ENCODE results near the gene CTNNBL1.

Gene CTNNBL1

DNA sequence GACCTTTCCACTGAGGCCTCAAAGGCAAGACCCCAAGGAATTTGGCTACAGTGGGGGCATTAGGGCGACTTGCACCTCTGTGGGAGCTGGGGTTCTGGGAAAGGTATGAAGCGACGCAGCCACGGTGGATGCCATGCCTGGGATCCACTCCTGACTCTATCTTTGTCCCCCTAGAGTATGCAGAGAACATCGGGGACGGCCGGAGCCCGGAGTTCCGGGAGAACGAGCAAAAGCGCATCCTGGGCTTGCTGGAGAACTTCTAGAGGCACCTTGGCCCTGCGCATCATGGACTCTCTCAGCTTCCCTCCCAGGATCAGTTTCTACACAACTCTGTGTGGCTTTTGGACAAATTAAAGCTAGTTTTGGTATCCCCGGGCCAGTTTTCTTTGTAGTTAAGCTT lies 177.9 kb downstream of the CTNNBL1 start:
- DNase-seq (ENCODE audit: low read depth in 1 of 2, low spot score in 1 of 2): no peak
- TF ChIP-seq POLR2AphosphoS5 (IDR thresholded peaks at IDR 0.05; ENCODE audit: low read depth) (no peak), GABPA (IDR thresholded peaks at IDR 0.05; ENCODE audit: low read depth) (no peak), SPI1 (IDR thresholded peaks at IDR 0.05; ENCODE audit: borderline replicate concordance, low read depth) (no peak)
- TF ChIP-seq, protein P1, sequence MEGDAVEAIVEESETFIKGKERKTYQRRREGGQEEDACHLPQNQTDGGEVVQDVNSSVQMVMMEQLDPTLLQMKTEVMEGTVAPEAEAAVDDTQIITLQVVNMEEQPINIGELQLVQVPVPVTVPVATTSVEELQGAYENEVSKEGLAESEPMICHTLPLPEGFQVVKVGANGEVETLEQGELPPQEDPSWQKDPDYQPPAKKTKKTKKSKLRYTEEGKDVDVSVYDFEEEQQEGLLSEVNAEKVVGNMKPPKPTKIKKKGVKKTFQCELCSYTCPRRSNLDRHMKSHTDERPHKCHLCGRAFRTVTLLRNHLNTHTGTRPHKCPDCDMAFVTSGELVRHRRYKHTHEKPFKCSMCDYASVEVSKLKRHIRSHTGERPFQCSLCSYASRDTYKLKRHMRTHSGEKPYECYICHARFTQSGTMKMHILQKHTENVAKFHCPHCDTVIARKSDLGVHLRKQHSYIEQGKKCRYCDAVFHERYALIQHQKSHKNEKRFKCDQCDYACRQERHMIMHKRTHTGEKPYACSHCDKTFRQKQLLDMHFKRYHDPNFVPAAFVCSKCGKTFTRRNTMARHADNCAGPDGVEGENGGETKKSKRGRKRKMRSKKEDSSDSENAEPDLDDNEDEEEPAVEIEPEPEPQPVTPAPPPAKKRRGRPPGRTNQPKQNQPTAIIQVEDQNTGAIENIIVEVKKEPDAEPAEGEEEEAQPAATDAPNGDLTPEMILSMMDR (IDR thresholded peaks at IDR 0.05; ENCODE audit: insufficient read depth, low read length): no peak
- TF ChIP-seq, protein P2, sequence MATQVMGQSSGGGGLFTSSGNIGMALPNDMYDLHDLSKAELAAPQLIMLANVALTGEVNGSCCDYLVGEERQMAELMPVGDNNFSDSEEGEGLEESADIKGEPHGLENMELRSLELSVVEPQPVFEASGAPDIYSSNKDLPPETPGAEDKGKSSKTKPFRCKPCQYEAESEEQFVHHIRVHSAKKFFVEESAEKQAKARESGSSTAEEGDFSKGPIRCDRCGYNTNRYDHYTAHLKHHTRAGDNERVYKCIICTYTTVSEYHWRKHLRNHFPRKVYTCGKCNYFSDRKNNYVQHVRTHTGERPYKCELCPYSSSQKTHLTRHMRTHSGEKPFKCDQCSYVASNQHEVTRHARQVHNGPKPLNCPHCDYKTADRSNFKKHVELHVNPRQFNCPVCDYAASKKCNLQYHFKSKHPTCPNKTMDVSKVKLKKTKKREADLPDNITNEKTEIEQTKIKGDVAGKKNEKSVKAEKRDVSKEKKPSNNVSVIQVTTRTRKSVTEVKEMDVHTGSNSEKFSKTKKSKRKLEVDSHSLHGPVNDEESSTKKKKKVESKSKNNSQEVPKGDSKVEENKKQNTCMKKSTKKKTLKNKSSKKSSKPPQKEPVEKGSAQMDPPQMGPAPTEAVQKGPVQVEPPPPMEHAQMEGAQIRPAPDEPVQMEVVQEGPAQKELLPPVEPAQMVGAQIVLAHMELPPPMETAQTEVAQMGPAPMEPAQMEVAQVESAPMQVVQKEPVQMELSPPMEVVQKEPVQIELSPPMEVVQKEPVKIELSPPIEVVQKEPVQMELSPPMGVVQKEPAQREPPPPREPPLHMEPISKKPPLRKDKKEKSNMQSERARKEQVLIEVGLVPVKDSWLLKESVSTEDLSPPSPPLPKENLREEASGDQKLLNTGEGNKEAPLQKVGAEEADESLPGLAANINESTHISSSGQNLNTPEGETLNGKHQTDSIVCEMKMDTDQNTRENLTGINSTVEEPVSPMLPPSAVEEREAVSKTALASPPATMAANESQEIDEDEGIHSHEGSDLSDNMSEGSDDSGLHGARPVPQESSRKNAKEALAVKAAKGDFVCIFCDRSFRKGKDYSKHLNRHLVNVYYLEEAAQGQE (IDR thresholded peaks at IDR 0.05; ENCODE audit: insufficient replicate concordance, low read depth): no peak
- H3K4me3 ChIP-seq (replicated peaks; ENCODE audit: insufficient read depth, low read length): no peak overlapping the region

DNA sequence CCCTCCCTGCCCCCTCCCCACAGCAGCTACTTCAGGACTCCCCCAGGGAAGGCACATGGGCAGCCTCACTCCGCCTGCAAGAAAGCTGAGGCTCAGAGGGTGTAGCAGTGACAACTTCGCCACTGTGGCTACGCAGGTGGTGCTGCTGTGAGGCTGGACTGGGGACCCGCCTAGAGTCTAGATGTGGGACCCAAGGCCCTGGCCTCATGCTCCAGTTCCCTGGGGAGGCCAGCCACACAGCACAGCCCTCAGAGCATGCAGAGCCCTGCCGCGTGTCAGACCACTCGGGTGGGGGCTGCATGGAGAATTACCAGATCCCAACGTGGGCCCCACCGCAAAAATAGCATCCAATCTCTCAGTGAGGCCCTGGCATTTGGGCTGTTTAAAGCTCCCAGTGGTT lies 178.3 kb downstream of the CTNNBL1 start:
- Histone ChIP-seq H3K4me3 (replicated peaks; ENCODE audit: insufficient read depth, low read length) (no peak overlapping the region), H3K27ac (replicated peaks) (no peak overlapping the region), H3K27me3 (ENCODE audit: insufficient read depth, poor library complexity, severe bottlenecking) (no peaks in the 10 kb centered on the region)
- DNase-seq (ENCODE audit: low read depth in 1 of 2, low spot score in 1 of 2): no peak
- no peak for TF ChIP-seq SPI1 (IDR thresholded peaks at IDR 0.05; ENCODE audit: borderline replicate concordance, low read depth)
- no peak for TF ChIP-seq GABPA (IDR thresholded peaks at IDR 0.05; ENCODE audit: low read depth)
- TF ChIP-seq, protein P1 (IDR thresholded peaks at IDR 0.05; ENCODE audit: insufficient read depth, low read length): no peak
- TF ChIP-seq POLR2AphosphoS5 (IDR thresholded peaks at IDR 0.05; ENCODE audit: low read depth): no peak
- TF ChIP-seq, protein P2 (IDR thresholded peaks at IDR 0.05; ENCODE audit: insufficient replicate concordance, low read depth): no peak

More for the DNA sequence above, 177.9 kb downstream of the CTNNBL1 start:
- no peaks in the 10 kb centered on the region for H3K27me3 ChIP-seq (ENCODE audit: insufficient read depth, poor library complexity, severe bottlenecking)
- H3K27ac ChIP-seq (replicated peaks): no peak overlapping the region

DNA sequence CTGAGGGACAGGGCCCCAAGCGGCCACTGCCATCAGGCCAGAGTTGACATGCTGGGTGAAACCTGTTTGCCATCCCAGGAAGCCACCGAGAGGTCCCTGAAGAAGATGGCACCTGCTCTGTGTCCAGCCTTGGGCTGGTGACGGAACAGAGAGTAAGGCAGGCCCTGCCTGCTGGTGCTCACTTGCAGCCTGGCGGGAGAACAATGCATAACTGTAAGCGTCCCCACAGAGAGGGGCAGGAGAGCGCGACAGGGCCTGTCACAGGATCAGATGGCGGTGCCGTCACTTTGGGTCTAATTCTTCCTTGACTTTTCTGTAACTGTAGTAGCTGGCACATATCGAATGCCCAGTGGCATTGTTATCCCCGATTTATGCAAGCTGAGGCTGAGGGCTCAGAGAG lies 180.1 kb downstream of the CTNNBL1 start:
- no peak for TF ChIP-seq GABPA (IDR thresholded peaks at IDR 0.05; ENCODE audit: low read depth)
- TF ChIP-seq POLR2AphosphoS5 (IDR thresholded peaks at IDR 0.05; ENCODE audit: low read depth): no peak
- TF ChIP-seq, protein P2 (IDR thresholded peaks at IDR 0.05; ENCODE audit: insufficient replicate concordance, low read depth): no peak
- TF ChIP-seq, protein P1 (IDR thresholded peaks at IDR 0.05; ENCODE audit: insufficient read depth, low read length): no peak
- no peak for TF ChIP-seq SPI1 (IDR thresholded peaks at IDR 0.05; ENCODE audit: borderline replicate concordance, low read depth)
- Histone ChIP-seq H3K27me3 (ENCODE audit: insufficient read depth, poor library complexity, severe bottlenecking) (no peaks in the 10 kb centered on the region), H3K4me3 (replicated peaks; ENCODE audit: insufficient read depth, low read length) (no peak overlapping the region), H3K27ac (replicated peaks) (no peak overlapping the region)
- no peak for DNase-seq (ENCODE audit: low read depth in 1 of 2, low spot score in 1 of 2)
